Tibial nerve (tissue), 3 donors: ENCODE results near the gene ICE1.
"Not testable (repeated sequence)": the region's sequence is repeated elsewhere in the genome, so short reads cannot be mapped to it uniquely, and the experiment has no call there.

Experiments used
- POLR2A ChIP-seq, 2 donors: fragments of 450-650 bp; IDR thresholded peaks; one replicate each; pipeline ENCODE4 v1.6.1; 2017; ENCODE audit warnings: antibody characterized with exemption in 2 of 2, mild to moderate bottlenecking in 2 of 2, moderate library complexity in 2 of 2
- TF ChIP-seq, protein P1 (sequence below), 5 experiments: fragments of 200-600 bp in 3 of 5; fragments of 450-650 bp in 2 of 5; sonication (generic) in 3 of 5; IDR thresholded peaks; one replicate each; pipeline ENCODE4 v1.5.1; 2016 to 2019; ENCODE audit warnings: antibody characterized with exemption in 5 of 5, mild to moderate bottlenecking in 3 of 5, moderate library complexity in 2 of 5

DNA sequence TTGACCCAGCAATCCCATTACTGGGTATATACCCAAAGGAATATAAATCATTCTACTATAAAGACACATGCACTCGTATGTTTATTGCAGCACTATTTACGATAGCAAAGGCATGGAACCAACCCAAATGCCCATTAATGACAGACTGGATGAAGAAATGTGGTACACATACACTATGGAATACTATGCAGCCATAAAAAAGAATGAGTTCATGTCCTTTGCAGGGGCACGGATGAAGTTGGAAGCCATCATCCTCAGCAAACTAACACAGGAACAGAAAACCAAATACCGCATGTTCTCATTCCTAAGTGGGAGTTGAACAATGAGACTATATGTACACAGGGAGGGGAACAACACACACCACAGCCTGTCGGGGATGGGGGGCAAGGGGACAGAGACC, 8.6 kb upstream of the ICE1 start:
- not testable (repeated sequence) for TF ChIP-seq POLR2A (IDR thresholded peaks at IDR 0.05)
- TF ChIP-seq, protein P1, sequence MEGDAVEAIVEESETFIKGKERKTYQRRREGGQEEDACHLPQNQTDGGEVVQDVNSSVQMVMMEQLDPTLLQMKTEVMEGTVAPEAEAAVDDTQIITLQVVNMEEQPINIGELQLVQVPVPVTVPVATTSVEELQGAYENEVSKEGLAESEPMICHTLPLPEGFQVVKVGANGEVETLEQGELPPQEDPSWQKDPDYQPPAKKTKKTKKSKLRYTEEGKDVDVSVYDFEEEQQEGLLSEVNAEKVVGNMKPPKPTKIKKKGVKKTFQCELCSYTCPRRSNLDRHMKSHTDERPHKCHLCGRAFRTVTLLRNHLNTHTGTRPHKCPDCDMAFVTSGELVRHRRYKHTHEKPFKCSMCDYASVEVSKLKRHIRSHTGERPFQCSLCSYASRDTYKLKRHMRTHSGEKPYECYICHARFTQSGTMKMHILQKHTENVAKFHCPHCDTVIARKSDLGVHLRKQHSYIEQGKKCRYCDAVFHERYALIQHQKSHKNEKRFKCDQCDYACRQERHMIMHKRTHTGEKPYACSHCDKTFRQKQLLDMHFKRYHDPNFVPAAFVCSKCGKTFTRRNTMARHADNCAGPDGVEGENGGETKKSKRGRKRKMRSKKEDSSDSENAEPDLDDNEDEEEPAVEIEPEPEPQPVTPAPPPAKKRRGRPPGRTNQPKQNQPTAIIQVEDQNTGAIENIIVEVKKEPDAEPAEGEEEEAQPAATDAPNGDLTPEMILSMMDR (IDR thresholded peaks at IDR 0.05), result not testable (repeated sequence)
